Kidney epithelial cell (primary cell): Measurements from ENCODE around the gene PPP1R1A. TPM values are rescaled to one million over a fixed set of nuclear protein-coding genes. Genes with fewer than 3 reads are reported as not detected.

Experiments
- DNase-seq: peaks from one replicate; pipeline ENCODE4 v3.0.0-alpha.2; 2010; ENCODE audit warnings: low read depth
- H3K27me3 ChIP-seq: 2 replicates; pipeline ENCODE4 v1.6.0; 2011; ENCODE audit warnings: low read length; ENCODE audit not compliant: control insufficient read depth, insufficient read depth
- H3K36me3 ChIP-seq: 2 replicates; pipeline ENCODE4 v1.5.1; 2011; ENCODE audit warnings: low read length; ENCODE audit not compliant: control insufficient read depth, insufficient read depth
- H3K4me3 ChIP-seq: 2 replicates; pipeline ENCODE4 v1.5.1; 2011; ENCODE audit warnings: low read depth, mild to moderate bottlenecking, control low read depth, low read length
- total RNA-seq: library from RNA; depleted of rRNA; stranded (reverse); fragments of >200 nt; gene quantifications from 2 replicates; pipeline ENCODE4 v1.2.3, GENCODE V29; 2015
- TF ChIP-seq, protein P1 (sequence below): IDR thresholded peaks from 2 replicates; pipeline ENCODE4 v1.5.1; 2011; ENCODE audit warnings: mild to moderate bottlenecking, moderate library complexity, low read length, control low read depth, inconsistent platforms; ENCODE audit not compliant: insufficient read depth, poor library complexity, severe bottlenecking

Gene PPP1R1A
- total RNA-seq, 1 donor from 2014 or later: 2.4 TPM

DNA sequence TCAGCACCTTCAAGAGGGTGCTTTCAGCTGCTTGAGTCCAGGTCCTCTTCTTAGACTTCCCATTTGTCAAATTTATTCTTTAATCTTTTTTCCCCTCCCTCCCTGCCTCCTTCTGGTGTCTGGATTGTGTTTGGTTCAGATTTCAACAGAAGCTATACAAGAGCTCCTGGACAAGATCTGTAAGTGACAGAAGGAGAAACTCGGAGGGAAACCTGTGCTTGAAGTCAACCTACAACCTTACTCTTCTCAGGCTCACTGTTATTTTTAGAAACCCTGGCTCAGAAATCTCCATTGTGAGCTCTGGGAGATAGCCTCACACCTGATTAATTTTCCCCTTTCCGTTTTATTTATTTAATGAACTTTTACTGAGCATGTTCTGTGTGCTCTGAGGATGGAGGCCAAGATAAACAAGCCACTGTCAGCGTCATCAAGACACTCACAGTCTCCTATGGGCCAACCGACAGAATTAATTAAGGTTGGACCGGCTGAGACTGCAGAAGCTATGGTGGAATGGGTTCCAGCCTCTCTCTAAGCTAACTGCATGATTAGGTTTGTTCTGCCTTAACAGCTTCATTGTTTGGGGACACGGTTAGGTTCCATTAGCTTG, 25.6 kb downstream of the PPP1R1A start:
- H3K36me3 ChIP-seq: no peaks in the 10 kb centered on the region
- no peak for DNase-seq
- TF ChIP-seq, protein P1, sequence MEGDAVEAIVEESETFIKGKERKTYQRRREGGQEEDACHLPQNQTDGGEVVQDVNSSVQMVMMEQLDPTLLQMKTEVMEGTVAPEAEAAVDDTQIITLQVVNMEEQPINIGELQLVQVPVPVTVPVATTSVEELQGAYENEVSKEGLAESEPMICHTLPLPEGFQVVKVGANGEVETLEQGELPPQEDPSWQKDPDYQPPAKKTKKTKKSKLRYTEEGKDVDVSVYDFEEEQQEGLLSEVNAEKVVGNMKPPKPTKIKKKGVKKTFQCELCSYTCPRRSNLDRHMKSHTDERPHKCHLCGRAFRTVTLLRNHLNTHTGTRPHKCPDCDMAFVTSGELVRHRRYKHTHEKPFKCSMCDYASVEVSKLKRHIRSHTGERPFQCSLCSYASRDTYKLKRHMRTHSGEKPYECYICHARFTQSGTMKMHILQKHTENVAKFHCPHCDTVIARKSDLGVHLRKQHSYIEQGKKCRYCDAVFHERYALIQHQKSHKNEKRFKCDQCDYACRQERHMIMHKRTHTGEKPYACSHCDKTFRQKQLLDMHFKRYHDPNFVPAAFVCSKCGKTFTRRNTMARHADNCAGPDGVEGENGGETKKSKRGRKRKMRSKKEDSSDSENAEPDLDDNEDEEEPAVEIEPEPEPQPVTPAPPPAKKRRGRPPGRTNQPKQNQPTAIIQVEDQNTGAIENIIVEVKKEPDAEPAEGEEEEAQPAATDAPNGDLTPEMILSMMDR: no peak
- H3K4me3 ChIP-seq: no peak overlapping the region
- H3K27me3 ChIP-seq: peaks cover 4% of the 10 kb centered on the region

DNA sequence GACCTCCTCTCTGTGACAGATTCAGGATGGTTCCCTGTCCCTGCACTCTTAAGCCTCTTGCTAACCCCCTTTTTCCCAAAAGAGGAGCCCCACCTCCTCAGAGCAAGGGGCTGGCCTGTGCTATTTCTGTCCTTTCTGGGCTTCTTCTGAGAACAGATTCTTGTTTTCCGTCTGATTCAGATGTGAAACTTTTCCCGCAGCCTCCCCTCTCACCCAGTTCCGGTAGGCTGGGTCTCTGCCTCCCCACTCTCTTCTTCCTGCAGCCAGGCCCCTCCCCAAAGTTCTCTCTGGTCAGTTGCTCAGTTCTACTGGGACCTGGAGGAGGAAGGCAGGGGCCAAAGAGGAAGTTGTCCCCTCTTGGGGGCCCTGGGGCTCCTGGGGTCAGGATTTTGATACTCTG, 27.3 kb downstream of the PPP1R1A start:
- TF ChIP-seq, protein P1: no peak
- Histone ChIP-seq H3K36me3 (no peaks in the 10 kb centered on the region), H3K27me3 (peaks cover 4% of the 10 kb centered on the region), H3K4me3 (no peak overlapping the region)
- DNase-seq: no peak

DNA sequence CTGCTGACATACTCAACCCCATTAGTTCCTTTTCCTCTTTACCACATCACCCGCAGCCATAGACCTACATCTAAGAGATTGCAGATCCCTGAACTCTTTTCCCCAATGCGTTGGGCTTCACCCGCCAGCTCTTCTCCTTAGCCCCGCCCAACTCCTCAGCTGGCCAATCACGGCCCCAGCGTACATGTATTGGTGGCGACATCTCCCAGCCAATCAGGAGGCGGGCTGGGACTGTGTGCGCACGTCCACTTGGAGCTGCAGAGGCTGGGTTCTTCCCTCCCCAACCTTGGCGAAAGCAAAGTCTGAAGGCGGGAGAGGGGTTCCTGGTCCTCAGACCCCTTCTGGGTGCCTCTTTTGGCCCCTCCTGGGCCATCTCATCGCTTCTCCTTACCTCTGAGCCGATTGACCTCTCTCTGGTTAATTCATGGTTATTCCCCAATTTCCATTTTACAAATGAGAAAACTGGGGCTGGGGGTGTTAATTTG, 28.0 kb downstream of the PPP1R1A start:
- TF ChIP-seq, protein P1: no peak
- Histone ChIP-seq H3K27me3 (peaks cover 5% of the 10 kb centered on the region), H3K36me3 (no peaks in the 10 kb centered on the region), H3K4me3 (no peak overlapping the region)
- no peak for DNase-seq

DNA sequence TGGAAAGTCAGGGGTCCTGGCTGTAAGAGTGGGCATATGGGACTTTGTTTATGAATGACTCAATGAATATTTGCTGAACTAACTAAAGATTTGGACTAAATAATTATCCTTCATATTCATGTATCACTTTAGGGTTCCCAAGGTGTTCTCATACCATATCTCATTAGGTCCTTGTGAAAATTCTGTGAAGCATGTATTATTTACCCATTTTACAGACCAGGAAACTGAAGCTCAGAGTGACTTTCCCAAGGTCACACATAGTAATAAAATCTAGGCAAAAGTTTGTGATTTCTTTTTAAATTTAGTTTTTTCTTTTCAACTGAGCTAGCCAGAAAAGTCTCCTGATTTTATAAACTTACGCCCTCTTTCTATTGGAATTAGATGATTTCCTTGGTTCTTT, 29.7 kb downstream of the PPP1R1A start:
- Histone ChIP-seq H3K36me3 (no peaks in the 10 kb centered on the region), H3K4me3 (no peak overlapping the region), H3K27me3 (peaks cover 2% of the 10 kb centered on the region)
- DNase-seq: no peak
- TF ChIP-seq, protein P1: no peak

DNA sequence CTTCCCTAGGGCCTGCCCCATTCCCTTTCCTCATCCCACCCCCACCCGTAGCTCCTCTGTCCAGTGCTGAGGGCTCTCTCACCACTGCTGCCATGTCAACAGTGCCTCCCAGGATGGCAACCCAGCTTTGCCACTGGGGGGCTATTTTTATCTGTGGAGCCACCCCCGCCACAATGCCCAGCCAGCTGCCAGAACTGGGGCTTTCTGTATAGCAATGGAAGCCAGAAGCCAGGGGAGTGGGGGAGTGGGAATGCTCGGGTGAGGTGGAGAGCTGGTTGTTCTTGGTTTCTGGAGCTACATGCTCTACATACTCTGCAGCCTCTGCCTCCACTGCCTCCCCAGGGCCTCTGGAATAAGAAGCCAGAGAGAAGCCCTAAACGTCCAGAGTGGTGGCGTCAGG, 30.1 kb downstream of the PPP1R1A start:
- H3K4me3 ChIP-seq: no peak overlapping the region
- TF ChIP-seq, protein P1: no peak
- no peak for DNase-seq
- no peaks in the 10 kb centered on the region for H3K36me3 ChIP-seq
- H3K27me3 ChIP-seq: peaks cover 3% of the 10 kb centered on the region

DNA sequence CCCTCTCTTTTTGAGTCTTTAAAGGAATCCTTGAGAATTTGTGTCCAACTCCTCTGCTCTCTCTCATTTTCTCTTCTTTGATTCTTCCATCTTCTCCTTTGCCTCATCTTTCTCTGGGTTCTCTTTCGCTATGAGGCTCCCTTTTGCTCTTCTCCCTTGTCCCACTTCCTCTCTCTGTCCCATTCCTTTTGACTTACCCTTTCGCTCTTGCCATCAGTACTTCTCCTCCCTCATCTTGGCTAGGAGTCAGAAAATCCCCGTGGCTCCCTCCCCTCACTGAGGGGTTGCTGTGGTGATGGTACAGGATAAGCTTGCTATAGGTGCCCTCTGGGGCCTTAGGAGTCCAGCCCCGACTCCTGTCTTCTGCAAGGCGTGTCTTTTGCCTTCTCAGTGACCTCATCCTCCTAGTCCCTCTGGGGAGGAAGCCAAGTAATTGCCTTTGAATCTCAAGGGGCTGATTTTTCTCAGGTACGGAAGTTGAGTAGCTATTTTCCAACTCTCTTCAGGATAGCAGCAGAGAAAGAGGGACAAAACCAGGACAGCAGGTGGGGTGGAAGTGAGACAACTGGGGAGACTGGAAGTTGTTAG, 32.7 kb downstream of the PPP1R1A start:
- Histone ChIP-seq H3K36me3 (no peaks in the 10 kb centered on the region), H3K27me3 (peaks cover 9% of the 10 kb centered on the region), H3K4me3 (no peak overlapping the region)
- TF ChIP-seq, protein P1: no peak
- no peak for DNase-seq
